Panc1 (cell line): ENCODE measurements around the gene STC2.

ENCODE experiments used
- POLR2AphosphoS5 ChIP-seq: IDR thresholded peaks from 2 replicates; pipeline ENCODE4 v1.6.1; 2012; ENCODE audit warnings: mild to moderate bottlenecking, low read depth, low read length, moderate library complexity
- SIN3A ChIP-seq: IDR thresholded peaks from 2 replicates; pipeline ENCODE4 v1.6.1; 2012; ENCODE audit warnings: low read depth, mild to moderate bottlenecking, low read length, moderate library complexity, borderline replicate concordance; ENCODE audit not compliant: insufficient read depth
- TF ChIP-seq, protein P1 (sequence below): fragments of 450-650 bp; IDR thresholded peaks from 2 replicates; pipeline ENCODE4 v1.5.1; 2017; ENCODE audit warnings: mild to moderate bottlenecking
- TF ChIP-seq, protein P2 (sequence below), 2 experiments: IDR thresholded peaks; 2 replicates each; pipeline ENCODE4 v1.6.1; 2011 to 2012; ENCODE audit warnings: low read depth in 2 of 2, control low read depth in 1 of 2, low read length in 1 of 2, mild to moderate bottlenecking in 1 of 2, moderate library complexity in 1 of 2; ENCODE audit not compliant: insufficient read depth in 1 of 2

- TF ChIP-seq, protein P1, sequence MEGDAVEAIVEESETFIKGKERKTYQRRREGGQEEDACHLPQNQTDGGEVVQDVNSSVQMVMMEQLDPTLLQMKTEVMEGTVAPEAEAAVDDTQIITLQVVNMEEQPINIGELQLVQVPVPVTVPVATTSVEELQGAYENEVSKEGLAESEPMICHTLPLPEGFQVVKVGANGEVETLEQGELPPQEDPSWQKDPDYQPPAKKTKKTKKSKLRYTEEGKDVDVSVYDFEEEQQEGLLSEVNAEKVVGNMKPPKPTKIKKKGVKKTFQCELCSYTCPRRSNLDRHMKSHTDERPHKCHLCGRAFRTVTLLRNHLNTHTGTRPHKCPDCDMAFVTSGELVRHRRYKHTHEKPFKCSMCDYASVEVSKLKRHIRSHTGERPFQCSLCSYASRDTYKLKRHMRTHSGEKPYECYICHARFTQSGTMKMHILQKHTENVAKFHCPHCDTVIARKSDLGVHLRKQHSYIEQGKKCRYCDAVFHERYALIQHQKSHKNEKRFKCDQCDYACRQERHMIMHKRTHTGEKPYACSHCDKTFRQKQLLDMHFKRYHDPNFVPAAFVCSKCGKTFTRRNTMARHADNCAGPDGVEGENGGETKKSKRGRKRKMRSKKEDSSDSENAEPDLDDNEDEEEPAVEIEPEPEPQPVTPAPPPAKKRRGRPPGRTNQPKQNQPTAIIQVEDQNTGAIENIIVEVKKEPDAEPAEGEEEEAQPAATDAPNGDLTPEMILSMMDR: no peak
- no peak for TF ChIP-seq SIN3A
- TF ChIP-seq POLR2AphosphoS5: no peak
- TF ChIP-seq, protein P2, sequence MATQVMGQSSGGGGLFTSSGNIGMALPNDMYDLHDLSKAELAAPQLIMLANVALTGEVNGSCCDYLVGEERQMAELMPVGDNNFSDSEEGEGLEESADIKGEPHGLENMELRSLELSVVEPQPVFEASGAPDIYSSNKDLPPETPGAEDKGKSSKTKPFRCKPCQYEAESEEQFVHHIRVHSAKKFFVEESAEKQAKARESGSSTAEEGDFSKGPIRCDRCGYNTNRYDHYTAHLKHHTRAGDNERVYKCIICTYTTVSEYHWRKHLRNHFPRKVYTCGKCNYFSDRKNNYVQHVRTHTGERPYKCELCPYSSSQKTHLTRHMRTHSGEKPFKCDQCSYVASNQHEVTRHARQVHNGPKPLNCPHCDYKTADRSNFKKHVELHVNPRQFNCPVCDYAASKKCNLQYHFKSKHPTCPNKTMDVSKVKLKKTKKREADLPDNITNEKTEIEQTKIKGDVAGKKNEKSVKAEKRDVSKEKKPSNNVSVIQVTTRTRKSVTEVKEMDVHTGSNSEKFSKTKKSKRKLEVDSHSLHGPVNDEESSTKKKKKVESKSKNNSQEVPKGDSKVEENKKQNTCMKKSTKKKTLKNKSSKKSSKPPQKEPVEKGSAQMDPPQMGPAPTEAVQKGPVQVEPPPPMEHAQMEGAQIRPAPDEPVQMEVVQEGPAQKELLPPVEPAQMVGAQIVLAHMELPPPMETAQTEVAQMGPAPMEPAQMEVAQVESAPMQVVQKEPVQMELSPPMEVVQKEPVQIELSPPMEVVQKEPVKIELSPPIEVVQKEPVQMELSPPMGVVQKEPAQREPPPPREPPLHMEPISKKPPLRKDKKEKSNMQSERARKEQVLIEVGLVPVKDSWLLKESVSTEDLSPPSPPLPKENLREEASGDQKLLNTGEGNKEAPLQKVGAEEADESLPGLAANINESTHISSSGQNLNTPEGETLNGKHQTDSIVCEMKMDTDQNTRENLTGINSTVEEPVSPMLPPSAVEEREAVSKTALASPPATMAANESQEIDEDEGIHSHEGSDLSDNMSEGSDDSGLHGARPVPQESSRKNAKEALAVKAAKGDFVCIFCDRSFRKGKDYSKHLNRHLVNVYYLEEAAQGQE (IDR thresholded peaks at IDR 0.05; ENCODE audit: insufficient read depth in 1 of 2, low read depth in 2 of 2, low read length in 1 of 2): no peak
Observed at GRCh38 chr5:173299820-173300219, 28.4 kb downstream of the STC2 start.
